NCI-H446 treated with DMSO at 0.1 percent for 48 hours (cell line): ENCODE measurements around the gene C15orf61.

Source experiments
- DNase-seq: peaks from one replicate; lab custom pipeline; 2025; lab: John Stamatoyannopoulos, UW

The C15orf61 gene

GRCh38 chr15:67512933-67513714 is 7.8 kb upstream of the C15orf61 start:
- DNase-seq, result no peak

- no peak for DNase-seq
Measured at GRCh38 chr15:67515090-67515489, 5.8 kb upstream of the C15orf61 start.

- no peak for DNase-seq
Measured at GRCh38 chr15:67515557-67515956, 5.4 kb upstream of the C15orf61 start.

DNA sequence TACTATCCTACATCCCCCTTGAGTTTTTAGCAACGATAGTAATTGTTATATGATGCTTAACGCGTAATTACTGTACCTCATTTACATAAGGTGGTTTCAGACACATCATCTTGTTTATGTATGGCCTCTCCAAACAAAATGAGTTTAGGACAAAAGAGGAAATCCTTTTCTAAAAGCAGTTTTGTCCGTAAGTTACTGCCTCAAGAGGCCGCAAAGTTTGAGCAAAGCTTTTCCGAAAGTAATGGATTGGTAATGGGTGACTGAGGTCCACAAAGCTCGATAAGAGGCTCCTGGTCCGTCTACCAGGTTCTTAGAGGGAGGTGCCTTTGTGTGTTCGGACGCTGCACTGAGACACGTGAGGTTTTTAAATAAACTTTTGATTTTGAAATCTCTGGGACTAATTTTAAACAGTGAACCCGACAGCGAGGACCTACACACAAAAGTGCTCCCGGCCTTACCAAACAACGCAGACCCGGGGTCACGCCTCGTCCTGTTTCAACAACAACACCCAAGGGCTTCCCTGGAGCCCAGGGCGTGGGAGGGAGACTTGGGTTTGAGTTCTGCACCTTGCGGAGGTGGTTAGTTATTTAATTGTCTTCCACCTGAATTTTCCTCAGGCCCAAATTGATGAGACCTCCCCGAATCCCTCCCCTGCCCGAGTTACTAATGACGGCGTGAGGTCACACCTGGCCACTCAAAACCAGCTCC is 456 bp upstream of the C15orf61 start:
- DNase-seq, result no peak

- no peak for DNase-seq
Measured at GRCh38 chr15:67521783-67522568, 1.0 kb downstream of the C15orf61 start.

- DNase-seq, result no peak
Measured at GRCh38 chr15:67523330-67523729, 2.4 kb downstream of the C15orf61 start.

GRCh38 chr15:67524235-67524634 is 3.3 kb downstream of the C15orf61 start:
- no peak for DNase-seq

GRCh38 chr15:67528513-67528912 is 7.6 kb downstream of the C15orf61 start:
- no peak for DNase-seq

DNA sequence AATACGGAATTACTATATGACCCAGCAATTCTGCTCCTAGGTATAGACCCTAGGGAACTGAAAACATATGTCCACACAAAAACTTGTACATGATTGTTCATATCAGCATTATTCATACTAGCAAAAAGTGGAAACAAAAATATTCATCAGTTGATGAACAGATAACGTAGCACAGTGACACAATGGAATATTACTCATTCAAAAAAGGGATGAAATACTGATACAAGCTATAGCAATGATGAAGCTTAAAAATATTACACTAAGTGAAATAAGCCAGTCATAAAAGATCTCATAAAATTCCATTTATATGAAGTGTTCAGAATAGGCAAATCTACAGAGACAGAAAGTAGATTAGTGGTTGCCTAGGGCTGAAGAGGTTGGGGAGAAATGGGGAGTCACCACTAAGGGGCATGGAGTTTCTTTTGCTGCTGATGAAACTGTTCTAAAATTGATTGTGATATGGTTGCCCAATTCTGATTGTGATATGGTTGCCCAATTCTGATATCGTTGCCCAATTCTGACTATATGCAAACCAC is 10.5 kb downstream of the C15orf61 start:
- DNase-seq, result no peak

DNA sequence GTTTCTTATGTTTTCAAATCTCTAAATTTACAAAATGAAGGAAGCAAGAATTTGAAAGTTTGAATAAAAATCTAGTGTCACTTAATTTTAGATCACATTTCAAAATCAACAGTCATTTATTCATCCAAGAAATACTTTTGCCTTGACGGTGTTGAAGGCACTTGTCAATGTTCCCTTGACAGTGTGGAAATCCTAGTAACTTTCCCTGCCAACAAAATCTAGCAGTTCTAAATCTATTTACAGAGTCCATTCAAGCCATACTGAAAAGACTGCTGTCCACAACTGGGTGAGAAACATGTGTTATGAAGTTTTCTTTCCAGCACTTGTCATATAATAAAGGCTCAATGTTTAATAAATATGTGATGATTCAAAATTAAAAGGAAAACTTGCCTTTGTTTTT is 12.9 kb downstream of the C15orf61 start:
- DNase-seq, result no peak

GRCh38 chr15:67534360-67534759 is 13.4 kb downstream of the C15orf61 start:
- no peak for DNase-seq

DNA sequence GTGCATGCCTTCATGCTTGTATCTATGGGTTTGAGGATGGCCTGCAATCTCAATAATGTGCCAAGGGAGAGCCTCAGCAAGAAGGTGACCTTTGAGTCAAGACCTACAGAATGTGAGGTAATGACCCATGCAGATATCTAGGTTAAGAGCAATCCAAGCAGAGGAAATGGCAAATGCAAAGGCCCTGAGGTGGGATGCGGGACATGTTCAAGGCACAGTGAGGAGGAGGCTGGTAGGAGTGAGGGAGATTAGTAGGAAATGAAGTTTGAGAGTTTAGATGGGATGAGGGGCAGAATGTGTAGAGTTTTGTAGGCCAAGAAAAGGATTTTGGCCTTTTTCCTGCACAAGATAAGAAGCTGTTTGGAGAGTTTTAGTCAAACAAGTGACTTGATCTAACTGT is 16.8 kb downstream of the C15orf61 start:
- DNase-seq, result no peak

GRCh38 chr15:67542420-67543347 is 21.8 kb downstream of the C15orf61 start, which contains the start of gene MAP2K5:
TSS of gene MAP2K5 (plus strand) at chr15:67542703. CDS start at chr15:67543336, 633 bp downstream.
- peak; percentile 13 for DNase-seq

GRCh38 chr15:67543348-67543718 is 22.4 kb downstream of the C15orf61 start:
- no peak for DNase-seq

DNA sequence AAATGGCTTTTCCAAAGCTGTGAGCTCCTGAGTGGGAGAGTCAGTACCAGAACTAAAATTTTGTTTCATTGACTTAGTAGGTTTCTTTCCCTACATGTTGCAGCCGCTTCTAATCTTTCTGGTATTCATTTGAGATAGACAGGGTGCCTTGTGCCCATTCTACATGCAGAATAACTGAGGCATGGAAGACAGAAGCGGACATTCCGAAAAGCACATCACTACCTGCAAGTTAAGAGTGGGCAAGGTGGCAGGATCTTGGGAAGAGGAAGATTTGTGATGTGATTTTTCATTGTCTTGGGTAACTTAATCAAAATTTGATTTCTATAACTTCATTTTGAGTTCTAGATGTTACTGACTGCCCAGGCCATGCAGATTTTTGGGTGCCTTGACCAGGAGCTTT is 23.5 kb downstream of the C15orf61 start:
- no peak for DNase-seq

DNA sequence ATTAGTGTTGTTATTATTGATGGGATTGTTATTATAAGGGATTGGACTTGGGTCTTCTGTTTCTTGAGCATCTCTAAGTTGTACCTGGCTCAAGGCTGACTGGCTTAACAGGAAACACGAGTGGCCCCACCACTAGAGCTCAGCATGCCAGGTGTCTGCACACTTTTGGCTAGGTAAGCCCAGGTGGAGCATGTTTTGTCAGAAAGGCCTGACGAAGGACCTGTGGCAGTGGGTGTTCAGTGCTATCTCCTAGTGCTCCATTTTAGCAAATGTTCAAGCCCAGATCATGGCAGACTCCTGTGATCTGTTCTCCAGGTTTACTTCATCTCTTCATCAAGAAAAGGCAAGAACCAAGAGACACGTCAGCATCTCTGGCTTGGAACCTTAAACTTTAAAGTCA is 24.9 kb downstream of the C15orf61 start:
- DNase-seq, result no peak

GRCh38 chr15:67547064-67547463 is 26.1 kb downstream of the C15orf61 start:
- no peak for DNase-seq

GRCh38 chr15:67547836-67548235 is 26.9 kb downstream of the C15orf61 start:
- DNase-seq, result no peak

DNA sequence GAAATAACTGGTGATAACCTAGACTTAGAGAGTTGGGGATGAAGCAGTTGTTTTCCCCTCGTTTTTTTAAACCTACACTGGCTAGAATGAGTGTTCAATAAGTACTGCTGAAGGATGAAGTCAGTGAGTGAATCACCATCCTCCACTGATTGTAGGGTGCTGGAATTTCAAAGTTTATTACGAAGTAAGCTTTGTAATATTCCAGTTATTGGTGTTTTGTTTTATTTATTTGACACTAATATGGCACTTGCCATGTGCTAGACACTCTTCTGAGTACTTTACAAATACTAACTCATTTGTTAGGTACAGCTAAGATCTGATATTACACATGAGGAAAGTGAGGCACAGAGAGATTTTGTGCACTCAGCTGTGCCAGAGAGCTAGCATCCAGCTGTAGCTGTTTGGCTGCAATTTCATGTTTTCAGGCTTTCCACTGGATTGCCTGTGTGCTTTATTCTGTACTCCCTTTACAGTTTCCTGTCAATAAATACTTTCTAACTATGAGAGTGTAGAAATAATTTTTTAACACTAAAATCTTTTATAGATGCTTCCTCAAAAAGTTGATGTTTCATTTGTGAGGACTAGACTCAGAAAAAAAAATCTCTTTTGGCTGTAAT is 27.4 kb downstream of the C15orf61 start:
- DNase-seq, result no peak

GRCh38 chr15:67548862-67549651 is 28.1 kb downstream of the C15orf61 start:
- peak; percentile 42 for DNase-seq
